HCT116 (cell line): ENCODE results near the gene ZNF791. TPM values are rescaled to one million over a fixed set of nuclear protein-coding genes. Genes with fewer than 3 reads are reported as not detected.

Experiments
- ATAC-seq: fragments of 200-7000 bp; cut with Tn5 transposase; 2 replicates; pipeline ENCODE4 v1.9.1; 2020; ENCODE audit warnings: mild to moderate bottlenecking, moderate library complexity
- BruUV-seq: library from RNA; stranded (reverse); fragments of 400-500 nt; replicated peaks from 2 replicates; lab custom pipeline; 2021; lab: Mats Ljungman, UMichigan
- CTCF ChIA-PET: fragments of 300-600 bp; sonication (Branson Sonifier 250); formaldehyde crosslinking; loops from one replicate; lab custom pipeline; 2021; ENCODE audit warnings: antibody characterized with exemption; lab: Charles Lee
- POLR2A ChIA-PET: fragments of 300-600, 350-600 bp; sonication (Branson Sonifier 250); formaldehyde crosslinking; loops from one replicate; lab custom pipeline; 2021; ENCODE audit warnings: antibody characterized with exemption; lab: Charles Lee
- RAD21 ChIA-PET, 2 experiments: fragments of 300-600 bp; sonication (Branson Sonifier 250); formaldehyde crosslinking; loops; one replicate each; lab custom pipeline; 2023; ENCODE audit warnings: low total read pairs in 2 of 2; ENCODE audit not compliant: uncharacterized antibody in 2 of 2, unreplicated experiment in 2 of 2, low non-redundant PET in 1 of 2; lab: Charles Lee
- DNase-seq: peaks from one replicate; pipeline ENCODE4 v3.0.0-alpha.2; 2010; ENCODE audit warnings: low read depth, low spot score
- H2AFZ ChIP-seq: fragments of 200-600 bp; shearing (Covaris generic), sonication (generic); 2 replicates; pipeline ENCODE4 v1.6.1; 2017; ENCODE audit warnings: low read depth, mixed run types, mixed read lengths, antibody characterized with exemption, low read length; ENCODE audit not compliant: poor library complexity, severe bottlenecking
- H3K27ac ChIP-seq: 2 replicates; pipeline ENCODE4 v1.5.1; 2012; ENCODE audit warnings: low read depth, low read length
- H3K27me3 ChIP-seq: fragments of 200-600 bp; sonication (generic); 2 replicates; pipeline ENCODE4 v1.6.1; 2016; ENCODE audit warnings: mixed run types, low read length, mixed read lengths; ENCODE audit not compliant: insufficient read depth
- H3K36me3 ChIP-seq, 2 experiments: fragments of 200-500 bp in 1 of 2; fragments of 200-600 bp in 1 of 2; sonication (Bioruptor generic) in 1 of 2; sonication (generic) in 1 of 2; 2 replicates each; pipeline versions ENCODE4 v1.5.1 to v1.6.1; 2014 to 2016; ENCODE audit warnings: low read length in 2 of 2, inconsistent platforms in 1 of 2, mixed read lengths in 1 of 2, mixed run types in 1 of 2; ENCODE audit not compliant: insufficient read depth in 2 of 2, control insufficient read depth in 1 of 2
- H3K4me1 ChIP-seq, 2 experiments: fragments of 200-600 bp in 1 of 2; sonication (generic) in 1 of 2; 2 replicates each; pipeline versions ENCODE4 v1.5.1 to v1.6.1; 2012 to 2017; ENCODE audit warnings: low read length in 2 of 2, inconsistent platforms in 1 of 2, mild to moderate bottlenecking in 1 of 2, mixed read lengths in 1 of 2, mixed run types in 1 of 2, moderate library complexity in 1 of 2; ENCODE audit not compliant: insufficient read depth in 2 of 2, control insufficient read depth in 1 of 2
- H3K4me2 ChIP-seq: fragments of 200-600 bp; sonication (generic); 2 replicates; pipeline ENCODE4 v1.6.1; 2017; ENCODE audit warnings: mixed run types, low read length, mixed read lengths
- H3K4me3 ChIP-seq, 2 experiments: fragments of 200-600 bp in 1 of 2; sonication (generic) in 1 of 2; replicated peaks in 1 of 2; 2 replicates each; pipeline ENCODE4 v1.5.1; 2011 to 2016; ENCODE audit warnings: low read length in 2 of 2, control low read depth in 1 of 2, low read depth in 1 of 2, mild to moderate bottlenecking in 1 of 2, mixed read lengths in 1 of 2, mixed run types in 1 of 2
- H3K79me2 ChIP-seq: fragments of 200-600 bp; sonication (generic); 2 replicates; pipeline ENCODE4 v1.6.1; 2017; ENCODE audit warnings: mild to moderate bottlenecking, mixed run types, low read length, moderate library complexity, mixed read lengths; ENCODE audit not compliant: insufficient read depth
- H3K9ac ChIP-seq: fragments of 200-600 bp; sonication (generic); 2 replicates; pipeline ENCODE4 v1.6.1; 2016; ENCODE audit warnings: low read length, mixed read lengths
- H3K9me2 ChIP-seq: fragments of 200-600 bp; sonication (generic), shearing (Covaris generic); 2 replicates; pipeline ENCODE4 v1.6.1; 2017; ENCODE audit warnings: mixed run types, mild to moderate bottlenecking, moderate library complexity; ENCODE audit not compliant: insufficient read depth
- H3K9me3 ChIP-seq, 2 experiments: fragments of 200-500 bp in 1 of 2; fragments of 200-600 bp in 1 of 2; sonication (Bioruptor generic) in 1 of 2; sonication (generic) in 1 of 2; 2 replicates each; pipeline ENCODE4 v1.6.1; 2014 to 2017; ENCODE audit warnings: low read length in 2 of 2, mixed read lengths in 2 of 2, inconsistent platforms in 1 of 2, low read depth in 1 of 2, mild to moderate bottlenecking in 1 of 2, mixed run types in 1 of 2, moderate library complexity in 1 of 2; ENCODE audit not compliant: control insufficient read depth in 1 of 2, insufficient read depth in 1 of 2
- H4K20me1 ChIP-seq: fragments of 200-600 bp; sonication (generic), shearing (Covaris generic); 2 replicates; pipeline ENCODE4 v1.6.1; 2017; ENCODE audit warnings: mixed run types, mild to moderate bottlenecking, moderate library complexity; ENCODE audit not compliant: insufficient read depth
- CBX3 ChIP-seq: IDR thresholded peaks from 2 replicates; pipeline ENCODE4 v1.6.1; 2012; ENCODE audit warnings: low read depth
- CEBPB ChIP-seq: IDR thresholded peaks from 2 replicates; pipeline ENCODE4 v1.6.1; 2012; ENCODE audit warnings: low read depth
- ELF1 ChIP-seq: IDR thresholded peaks from 2 replicates; pipeline ENCODE4 v1.6.1; 2012; ENCODE audit warnings: low read depth, borderline replicate concordance
- FOSL1 ChIP-seq: IDR thresholded peaks from 2 replicates; pipeline ENCODE4 v1.6.1; 2012; ENCODE audit warnings: low read depth
- POLR2A ChIP-seq: IDR thresholded peaks from 2 replicates; pipeline ENCODE4 v1.7.0; 2011; ENCODE audit warnings: borderline replicate concordance; ENCODE audit not compliant: insufficient read depth, insufficient read length; ENCODE audit errors: extremely low read depth
- POLR2AphosphoS5 ChIP-seq: IDR thresholded peaks from 2 replicates; pipeline ENCODE4 v1.6.1; 2011; ENCODE audit warnings: mild to moderate bottlenecking, low read depth, low read length, moderate library complexity
- RAD21 ChIP-seq: IDR thresholded peaks from 2 replicates; pipeline ENCODE4 v1.6.1; 2012; ENCODE audit warnings: low read depth, mild to moderate bottlenecking
- SIN3A ChIP-seq: IDR thresholded peaks from 2 replicates; pipeline ENCODE4 v1.6.1; 2012; ENCODE audit warnings: low read depth
- SRF ChIP-seq: IDR thresholded peaks from 2 replicates; pipeline ENCODE4 v1.6.1; 2012; ENCODE audit warnings: low read depth
- YY1 ChIP-seq: IDR thresholded peaks from 2 replicates; pipeline ENCODE4 v1.6.1; 2011; ENCODE audit warnings: low read length, low read depth, moderate library complexity, mild to moderate bottlenecking; ENCODE audit not compliant: insufficient replicate concordance; ENCODE audit errors: extremely low read depth
- ZFX ChIP-seq: fragments of 450-650 bp; IDR thresholded peaks from 2 replicates; pipeline ENCODE4 v1.6.1; 2017
- ZNF274 ChIP-seq: fragments of 200-500 bp; sonication (Bioruptor generic); IDR thresholded peaks from 2 replicates; pipeline ENCODE4 v1.6.1; 2014; ENCODE audit warnings: mild to moderate bottlenecking, low read depth, low read length, inconsistent platforms
- intact Hi-C: fragments of 100-400 bp; cut with micrococcal nuclease; formaldehyde crosslinking; loops from 2 replicates; pipeline ENCODE4 v1.10.0; 2022
- total RNA-seq: library from RNA; stranded (reverse); gene quantifications from one replicate; pipeline ENCODE4 v1.2.1, GENCODE V29; 2021; ENCODE audit not compliant: unreplicated experiment
- TF ChIP-seq, protein P1 (sequence below): IDR thresholded peaks from 2 replicates; pipeline ENCODE4 v1.6.1; 2012; ENCODE audit warnings: low read depth
- TF ChIP-seq, protein P2 (sequence below), 3 experiments: fragments of 200-600 bp in 1 of 3; sonication (generic) in 1 of 3; IDR thresholded peaks in 2 of 3; conservative IDR thresholded peaks in 1 of 3; 2 replicates each; pipeline ENCODE4 v1.5.1; 2012 to 2017; ENCODE audit warnings: low read depth in 2 of 3, low read length in 2 of 3, antibody characterized with exemption in 1 of 3, borderline replicate concordance in 1 of 3, control low read depth in 1 of 3, mild to moderate bottlenecking in 1 of 3, mixed read lengths in 1 of 3, mixed run types in 1 of 3, moderate library complexity in 1 of 3; ENCODE audit not compliant: insufficient read depth in 1 of 3
- TF ChIP-seq, protein P3 (sequence below): IDR thresholded peaks from 2 replicates; pipeline ENCODE4 v1.6.1; 2012
- TF ChIP-seq, protein P4 (sequence below): IDR thresholded peaks from 2 replicates; pipeline ENCODE4 v1.6.1; 2012

ZNF791 gene
- total RNA-seq, 1 experiment from 2014 or later, result 21.2 TPM

DNA sequence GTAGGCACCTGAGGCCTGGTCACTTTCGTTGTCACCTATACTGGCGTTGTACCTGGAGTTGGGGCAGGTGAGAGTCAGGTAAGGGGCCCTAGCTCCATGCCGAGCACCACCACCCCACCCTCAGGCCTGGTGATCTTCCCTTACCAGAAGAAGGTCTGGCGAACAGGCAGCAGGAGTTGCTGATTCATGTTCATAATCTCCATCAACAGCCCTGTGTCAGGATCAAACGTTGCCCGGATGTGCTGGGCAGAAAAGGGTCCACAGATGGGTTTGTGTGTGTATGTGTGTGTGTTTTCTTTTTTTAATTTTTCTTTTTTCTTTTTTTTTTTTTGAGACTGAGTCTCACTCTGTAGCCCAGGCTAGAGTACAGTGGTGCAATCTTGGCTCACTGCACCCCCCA, 41.5 kb downstream of the ZNF791 start:
- no peaks in the 10 kb centered on the region for H3K4me1 ChIP-seq
- no peak for DNase-seq
- H3K79me2 ChIP-seq, result no peaks in the 10 kb centered on the region
- H3K27me3 ChIP-seq, result no peaks in the 10 kb centered on the region
- ChIA-PET CTCF (no interaction called here), POLR2A (no interaction called here), RAD21 (no interaction called here)
- no peak overlapping the region for H3K27ac ChIP-seq
- no peak for ATAC-seq
- no peaks in the 10 kb centered on the region for H4K20me1 ChIP-seq
- peaks cover 0 to 5% of the 10 kb centered on the region in 2 experiments; a peak in 1 of 4 replicates for H3K36me3 ChIP-seq
- H3K9me3 ChIP-seq, result no peaks in the 10 kb centered on the region; a peak in 1 of 4 replicates
- H3K4me2 ChIP-seq, result no peak overlapping the region
- no peak overlapping the region for H2AFZ ChIP-seq
- no peak overlapping the region for H3K4me3 ChIP-seq
- intact Hi-C loops, result no loop called here
- H3K9ac ChIP-seq, result no peak overlapping the region
- H3K9me2 ChIP-seq, result no peaks in the 10 kb centered on the region
- no TSS peak for BruUV-seq
- TF ChIP-seq, protein P1, sequence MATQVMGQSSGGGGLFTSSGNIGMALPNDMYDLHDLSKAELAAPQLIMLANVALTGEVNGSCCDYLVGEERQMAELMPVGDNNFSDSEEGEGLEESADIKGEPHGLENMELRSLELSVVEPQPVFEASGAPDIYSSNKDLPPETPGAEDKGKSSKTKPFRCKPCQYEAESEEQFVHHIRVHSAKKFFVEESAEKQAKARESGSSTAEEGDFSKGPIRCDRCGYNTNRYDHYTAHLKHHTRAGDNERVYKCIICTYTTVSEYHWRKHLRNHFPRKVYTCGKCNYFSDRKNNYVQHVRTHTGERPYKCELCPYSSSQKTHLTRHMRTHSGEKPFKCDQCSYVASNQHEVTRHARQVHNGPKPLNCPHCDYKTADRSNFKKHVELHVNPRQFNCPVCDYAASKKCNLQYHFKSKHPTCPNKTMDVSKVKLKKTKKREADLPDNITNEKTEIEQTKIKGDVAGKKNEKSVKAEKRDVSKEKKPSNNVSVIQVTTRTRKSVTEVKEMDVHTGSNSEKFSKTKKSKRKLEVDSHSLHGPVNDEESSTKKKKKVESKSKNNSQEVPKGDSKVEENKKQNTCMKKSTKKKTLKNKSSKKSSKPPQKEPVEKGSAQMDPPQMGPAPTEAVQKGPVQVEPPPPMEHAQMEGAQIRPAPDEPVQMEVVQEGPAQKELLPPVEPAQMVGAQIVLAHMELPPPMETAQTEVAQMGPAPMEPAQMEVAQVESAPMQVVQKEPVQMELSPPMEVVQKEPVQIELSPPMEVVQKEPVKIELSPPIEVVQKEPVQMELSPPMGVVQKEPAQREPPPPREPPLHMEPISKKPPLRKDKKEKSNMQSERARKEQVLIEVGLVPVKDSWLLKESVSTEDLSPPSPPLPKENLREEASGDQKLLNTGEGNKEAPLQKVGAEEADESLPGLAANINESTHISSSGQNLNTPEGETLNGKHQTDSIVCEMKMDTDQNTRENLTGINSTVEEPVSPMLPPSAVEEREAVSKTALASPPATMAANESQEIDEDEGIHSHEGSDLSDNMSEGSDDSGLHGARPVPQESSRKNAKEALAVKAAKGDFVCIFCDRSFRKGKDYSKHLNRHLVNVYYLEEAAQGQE, result no peak
- TF ChIP-seq POLR2AphosphoS5, result no peak
- TF ChIP-seq, protein P2, sequence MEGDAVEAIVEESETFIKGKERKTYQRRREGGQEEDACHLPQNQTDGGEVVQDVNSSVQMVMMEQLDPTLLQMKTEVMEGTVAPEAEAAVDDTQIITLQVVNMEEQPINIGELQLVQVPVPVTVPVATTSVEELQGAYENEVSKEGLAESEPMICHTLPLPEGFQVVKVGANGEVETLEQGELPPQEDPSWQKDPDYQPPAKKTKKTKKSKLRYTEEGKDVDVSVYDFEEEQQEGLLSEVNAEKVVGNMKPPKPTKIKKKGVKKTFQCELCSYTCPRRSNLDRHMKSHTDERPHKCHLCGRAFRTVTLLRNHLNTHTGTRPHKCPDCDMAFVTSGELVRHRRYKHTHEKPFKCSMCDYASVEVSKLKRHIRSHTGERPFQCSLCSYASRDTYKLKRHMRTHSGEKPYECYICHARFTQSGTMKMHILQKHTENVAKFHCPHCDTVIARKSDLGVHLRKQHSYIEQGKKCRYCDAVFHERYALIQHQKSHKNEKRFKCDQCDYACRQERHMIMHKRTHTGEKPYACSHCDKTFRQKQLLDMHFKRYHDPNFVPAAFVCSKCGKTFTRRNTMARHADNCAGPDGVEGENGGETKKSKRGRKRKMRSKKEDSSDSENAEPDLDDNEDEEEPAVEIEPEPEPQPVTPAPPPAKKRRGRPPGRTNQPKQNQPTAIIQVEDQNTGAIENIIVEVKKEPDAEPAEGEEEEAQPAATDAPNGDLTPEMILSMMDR (IDR thresholded peaks at IDR 0.05 in 2 of 3, conservative IDR thresholded peaks at IDR 0.05 in 1 of 3; ENCODE audit: borderline replicate concordance in 1 of 3, insufficient read depth in 1 of 3, low read depth in 2 of 3, low read length in 2 of 3), result no peak
- TF ChIP-seq CBX3, result no peak
- no peak for TF ChIP-seq ZFX
- TF ChIP-seq SIN3A, result no peak
- TF ChIP-seq YY1, result no peak
- TF ChIP-seq FOSL1, result no peak
- TF ChIP-seq POLR2A, result no peak
- no peak for TF ChIP-seq RAD21
- TF ChIP-seq, protein P3, sequence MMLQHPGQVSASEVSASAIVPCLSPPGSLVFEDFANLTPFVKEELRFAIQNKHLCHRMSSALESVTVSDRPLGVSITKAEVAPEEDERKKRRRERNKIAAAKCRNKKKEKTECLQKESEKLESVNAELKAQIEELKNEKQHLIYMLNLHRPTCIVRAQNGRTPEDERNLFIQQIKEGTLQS, result no peak
- TF ChIP-seq ZNF274, result no peak
- TF ChIP-seq CEBPB, result no peak
- no peak for TF ChIP-seq SRF
- TF ChIP-seq, protein P4, sequence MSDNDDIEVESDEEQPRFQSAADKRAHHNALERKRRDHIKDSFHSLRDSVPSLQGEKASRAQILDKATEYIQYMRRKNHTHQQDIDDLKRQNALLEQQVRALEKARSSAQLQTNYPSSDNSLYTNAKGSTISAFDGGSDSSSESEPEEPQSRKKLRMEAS, result no peak
- no peak for TF ChIP-seq ELF1
